ENCODE data around the gene AP5B1.

AP5B1 gene

DNA sequence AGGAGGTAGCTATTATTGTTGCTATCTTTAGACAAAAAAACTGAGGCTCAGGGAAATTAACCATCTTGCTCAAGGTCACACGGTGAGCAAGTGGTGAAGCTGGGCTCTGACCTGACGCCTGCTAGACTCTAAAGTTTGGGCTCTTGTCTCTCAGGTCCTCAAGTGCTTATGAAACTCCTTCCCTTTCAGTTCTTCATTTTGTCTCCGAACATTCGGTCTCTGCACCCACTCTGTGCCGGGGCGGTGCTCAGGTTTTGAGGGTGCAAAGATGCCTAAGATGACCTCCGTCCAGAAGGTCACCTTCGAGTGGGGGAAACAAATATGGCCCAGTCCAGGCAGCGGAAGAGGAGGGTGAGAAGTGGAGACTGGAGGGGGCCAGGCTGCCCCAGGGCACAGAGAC, 22.1 kb upstream of the AP5B1 start:
- no peak for DNase-seq

DNA sequence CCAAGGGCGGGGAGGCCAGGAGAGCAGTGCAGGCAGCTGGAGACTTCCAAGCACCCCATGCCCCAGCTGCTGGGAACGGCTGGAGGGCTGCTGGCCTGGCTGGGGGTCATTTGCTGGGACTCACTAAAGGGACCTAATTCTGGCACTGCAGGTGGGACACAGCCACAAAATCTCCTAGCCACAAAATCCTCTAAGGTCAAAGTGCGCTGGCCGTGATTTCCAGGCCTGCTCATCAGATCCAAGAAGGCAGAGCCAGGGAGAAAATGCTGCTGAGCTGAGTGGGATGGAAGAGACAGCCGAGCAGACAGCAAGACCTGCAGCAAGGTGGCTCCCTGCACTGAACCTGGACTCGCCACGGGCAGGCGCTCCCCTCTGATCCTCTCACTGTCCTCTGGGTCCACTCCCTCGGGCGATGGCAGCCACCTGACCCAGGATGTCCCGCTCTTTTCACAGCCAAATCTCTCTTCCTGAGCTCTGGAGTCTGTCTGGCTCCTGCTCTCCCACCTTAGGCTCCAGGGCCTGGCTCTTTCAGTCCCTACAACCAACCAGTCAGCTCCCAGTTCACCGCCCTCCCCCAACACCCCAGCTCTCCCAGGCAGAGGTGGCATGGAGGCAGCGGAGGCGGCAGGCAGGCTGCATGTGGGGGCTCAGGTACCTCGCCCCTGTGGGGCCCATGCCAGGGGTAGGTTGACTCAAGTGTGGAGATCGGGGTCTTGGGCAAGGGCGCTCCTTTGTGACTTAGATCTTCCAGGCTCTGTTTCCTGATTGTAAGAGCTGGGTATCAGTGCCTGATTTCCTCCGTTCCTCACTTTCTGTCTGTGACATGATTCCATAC, 20.6 kb upstream of the AP5B1 start:
- no peak for DNase-seq

DNA sequence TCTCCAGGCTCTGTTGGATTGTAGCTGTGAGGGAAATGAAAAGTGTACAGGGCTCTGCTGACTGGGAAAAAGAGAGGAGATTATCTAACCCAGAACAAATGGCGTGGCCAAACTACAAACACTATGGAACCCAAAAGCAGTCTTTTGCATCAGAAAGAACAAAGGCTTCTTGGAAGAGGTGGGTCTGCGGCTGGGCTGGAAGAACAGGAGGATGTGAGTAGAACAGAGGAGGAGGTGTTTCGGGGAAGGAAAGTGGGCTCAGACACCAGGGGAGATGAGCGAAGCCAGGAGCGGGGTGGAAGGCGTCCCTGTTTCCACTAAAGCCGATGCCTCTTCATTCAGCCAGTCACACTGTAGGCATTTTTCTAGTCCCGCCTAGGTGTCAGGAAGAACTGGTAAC, 18.1 kb upstream of the AP5B1 start:
- no peak for DNase-seq

GRCh38 chr11:65797711-65798110, 16.9 kb upstream of the AP5B1 start:
- DNase-seq = no peak

- DNase-seq = no peak
Observed at GRCh38 chr11:65796726-65797601, 16.2 kb upstream of the AP5B1 start.

GRCh38 chr11:65794570-65795510, 14.1 kb upstream of the AP5B1 start:
- no peak for DNase-seq

GRCh38 chr11:65793625-65794400, 13.0 kb upstream of the AP5B1 start:
- DNase-seq = no peak

DNA sequence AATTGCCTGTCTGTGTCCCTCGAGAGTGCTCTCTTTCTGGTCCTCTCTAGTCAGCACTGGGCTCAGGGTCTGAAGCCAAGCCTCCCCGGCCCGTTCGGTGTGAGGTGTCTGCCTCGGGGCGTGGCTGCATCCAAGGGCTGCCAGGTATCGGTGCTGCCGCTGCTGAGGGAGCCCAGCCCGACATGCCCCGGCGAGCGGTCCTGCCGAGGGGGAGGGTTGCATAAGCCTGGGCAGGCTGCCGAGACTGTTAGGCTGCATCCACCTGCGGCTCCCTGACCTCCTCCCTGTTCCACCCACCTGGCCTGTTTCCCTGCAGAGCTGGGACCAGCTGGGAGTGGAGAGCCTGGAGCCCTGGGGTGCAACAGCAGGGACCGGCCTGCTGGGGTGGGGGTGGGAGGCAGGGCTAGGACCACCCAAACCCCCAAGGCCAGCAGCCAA, 12.4 kb upstream of the AP5B1 start:
- DNase-seq = no peak

DNA sequence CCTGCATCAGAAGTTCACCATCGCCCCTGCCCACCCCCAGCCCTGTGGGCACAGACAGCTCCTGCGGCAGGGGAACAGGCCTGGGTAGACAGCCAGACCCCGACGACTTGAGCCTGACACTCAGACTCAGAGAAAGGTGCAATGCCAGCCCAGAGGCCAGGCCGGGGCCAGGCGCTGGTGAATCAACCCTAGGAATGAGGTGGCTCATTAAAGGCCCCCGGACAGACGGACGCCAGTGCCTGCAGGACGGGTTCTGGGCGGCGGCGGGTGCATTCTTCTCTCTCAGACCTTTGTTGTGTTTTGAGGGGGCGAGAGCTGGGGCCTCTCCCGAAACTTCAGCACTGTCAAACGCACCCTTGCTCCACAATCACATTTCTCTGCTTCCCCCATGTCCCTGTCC, 11.7 kb upstream of the AP5B1 start:
- no peak for DNase-seq

DNA sequence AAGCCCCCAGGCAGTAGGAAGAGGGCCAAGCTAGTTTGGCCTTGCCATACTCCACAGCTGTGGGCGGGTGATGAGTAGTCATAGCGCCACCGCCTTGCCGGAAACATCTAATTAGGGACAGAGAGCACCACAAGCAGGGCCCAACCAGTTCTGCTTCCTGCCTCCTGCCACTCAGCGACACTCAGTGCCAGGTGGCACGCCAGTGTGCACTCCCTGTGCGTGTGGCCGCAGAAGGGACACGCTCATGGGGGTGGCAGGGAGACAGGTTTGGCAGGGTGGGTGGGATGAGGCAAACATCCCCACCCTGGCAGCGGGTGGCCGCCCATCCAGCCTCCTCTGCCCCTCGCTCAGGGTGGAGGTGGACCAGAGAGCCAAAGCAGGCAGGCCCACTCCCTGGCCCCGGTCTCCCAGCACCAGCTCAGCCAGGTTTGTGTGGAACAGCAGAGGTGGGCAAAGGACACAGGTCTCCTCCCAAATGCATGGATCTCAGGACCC, 11.0 kb upstream of the AP5B1 start:
- no peak for DNase-seq

GRCh38 chr11:65790902-65791650, 10.3 kb upstream of the AP5B1 start:
- no peak for DNase-seq

DNA sequence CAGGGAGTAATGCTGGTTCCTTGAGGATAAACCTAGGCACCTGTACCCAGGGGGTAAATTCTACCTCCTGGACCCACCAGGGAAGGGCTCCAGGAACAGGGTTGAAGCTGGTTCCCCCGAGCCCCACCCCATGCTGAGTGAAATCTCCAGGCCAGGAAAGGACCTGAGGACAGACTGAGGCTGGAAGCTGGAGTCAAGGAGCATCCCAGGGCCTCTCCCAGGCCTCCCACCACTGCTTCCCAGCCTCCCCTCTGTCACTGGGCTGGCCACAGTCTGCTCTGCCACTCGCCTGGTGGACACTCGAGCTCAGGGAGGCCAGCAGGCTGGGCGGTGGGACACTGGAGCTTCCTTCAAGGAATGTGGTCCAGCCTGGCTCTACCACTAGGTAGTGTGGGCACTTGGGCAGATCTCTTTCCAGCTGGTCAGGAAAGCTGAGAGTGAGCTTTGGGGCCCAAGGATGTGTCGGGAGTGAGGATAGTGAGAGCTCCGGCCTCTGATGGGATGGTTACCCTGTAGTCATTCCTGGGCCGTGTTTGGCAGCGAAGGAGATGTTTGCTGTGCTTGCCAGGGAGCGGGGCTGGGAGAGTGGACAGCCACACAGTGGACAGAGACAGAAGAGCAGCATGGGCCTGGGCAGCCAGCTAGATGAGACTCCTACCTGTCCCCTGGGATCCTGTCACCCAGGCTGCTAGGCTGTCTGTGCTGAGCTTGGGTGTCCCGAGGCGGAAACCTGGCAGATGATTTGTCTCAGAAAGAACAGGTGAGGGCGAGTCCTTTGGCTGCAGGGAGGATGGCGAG, 9.5 kb upstream of the AP5B1 start:
- DNase-seq = no peak

GRCh38 chr11:65789230-65790103, 8.7 kb upstream of the AP5B1 start:
- DNase-seq = no peak

DNA sequence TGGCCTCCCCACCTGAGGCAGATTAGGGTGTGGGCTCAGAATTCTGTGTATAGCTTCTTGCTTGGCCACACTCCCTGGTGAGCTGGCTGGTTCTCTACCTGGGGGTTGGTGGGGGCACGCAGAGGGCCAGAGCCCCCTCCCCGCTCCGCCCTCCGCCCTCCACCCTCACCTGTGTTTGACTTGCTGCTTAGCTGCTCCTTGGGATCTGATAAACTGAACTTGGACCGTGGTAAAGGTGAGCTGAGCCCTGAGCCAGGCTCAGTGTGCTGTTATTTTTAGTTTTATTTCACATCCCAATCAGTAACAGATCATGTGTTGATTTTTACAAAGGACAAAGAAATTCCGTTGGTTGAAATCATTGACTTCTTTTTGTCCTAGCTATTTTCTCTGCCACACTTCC, 8.0 kb upstream of the AP5B1 start:
- no peak for DNase-seq

DNA sequence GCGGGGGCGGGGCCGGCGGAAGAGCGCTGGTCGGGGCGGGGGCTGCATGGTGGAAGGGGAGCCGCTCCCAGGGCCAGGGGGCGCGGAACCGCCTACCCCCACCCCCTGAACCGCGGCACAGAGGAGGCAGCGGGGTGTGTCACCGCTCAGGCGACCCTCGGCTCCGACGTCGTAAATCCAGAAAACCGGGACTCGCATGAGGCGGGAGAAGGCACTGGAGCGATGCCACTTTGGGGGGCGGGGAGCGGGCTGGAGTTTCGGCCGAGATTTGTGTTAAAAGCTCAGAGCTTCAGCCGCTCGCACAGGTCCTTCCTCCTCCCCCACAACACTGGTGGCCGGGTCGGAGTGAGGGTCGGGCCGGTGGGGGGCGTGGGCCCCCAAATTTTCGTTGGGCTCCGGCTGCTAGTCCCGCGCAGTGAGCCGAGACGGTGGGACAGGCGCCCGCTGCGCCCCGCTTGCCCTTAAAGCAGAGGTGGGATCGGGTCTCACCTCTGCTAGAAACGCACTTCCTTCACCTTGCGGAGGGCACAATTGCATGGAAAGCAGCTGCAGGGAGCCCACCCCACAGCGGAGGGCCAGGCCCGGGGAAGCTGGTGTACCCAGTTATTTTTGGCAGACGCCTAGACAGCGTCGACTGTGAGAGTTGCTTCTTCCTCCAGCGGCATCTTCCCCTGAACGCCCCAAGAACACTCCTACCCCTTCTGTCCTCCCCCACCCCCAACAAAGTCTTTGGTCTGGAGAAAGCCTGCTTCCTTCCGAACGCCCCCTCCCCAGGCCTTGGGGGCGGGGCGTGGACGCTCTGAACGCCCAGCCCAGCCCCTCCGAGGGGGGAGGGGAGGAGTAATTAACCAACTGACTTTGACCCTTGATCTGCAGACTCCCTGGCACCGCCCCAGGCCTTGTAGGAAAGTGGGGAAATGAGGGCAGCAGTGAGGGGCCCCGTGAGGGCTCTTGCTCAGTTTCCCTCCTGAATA, 7.2 kb upstream of the AP5B1 start:
- no peak for DNase-seq

DNA sequence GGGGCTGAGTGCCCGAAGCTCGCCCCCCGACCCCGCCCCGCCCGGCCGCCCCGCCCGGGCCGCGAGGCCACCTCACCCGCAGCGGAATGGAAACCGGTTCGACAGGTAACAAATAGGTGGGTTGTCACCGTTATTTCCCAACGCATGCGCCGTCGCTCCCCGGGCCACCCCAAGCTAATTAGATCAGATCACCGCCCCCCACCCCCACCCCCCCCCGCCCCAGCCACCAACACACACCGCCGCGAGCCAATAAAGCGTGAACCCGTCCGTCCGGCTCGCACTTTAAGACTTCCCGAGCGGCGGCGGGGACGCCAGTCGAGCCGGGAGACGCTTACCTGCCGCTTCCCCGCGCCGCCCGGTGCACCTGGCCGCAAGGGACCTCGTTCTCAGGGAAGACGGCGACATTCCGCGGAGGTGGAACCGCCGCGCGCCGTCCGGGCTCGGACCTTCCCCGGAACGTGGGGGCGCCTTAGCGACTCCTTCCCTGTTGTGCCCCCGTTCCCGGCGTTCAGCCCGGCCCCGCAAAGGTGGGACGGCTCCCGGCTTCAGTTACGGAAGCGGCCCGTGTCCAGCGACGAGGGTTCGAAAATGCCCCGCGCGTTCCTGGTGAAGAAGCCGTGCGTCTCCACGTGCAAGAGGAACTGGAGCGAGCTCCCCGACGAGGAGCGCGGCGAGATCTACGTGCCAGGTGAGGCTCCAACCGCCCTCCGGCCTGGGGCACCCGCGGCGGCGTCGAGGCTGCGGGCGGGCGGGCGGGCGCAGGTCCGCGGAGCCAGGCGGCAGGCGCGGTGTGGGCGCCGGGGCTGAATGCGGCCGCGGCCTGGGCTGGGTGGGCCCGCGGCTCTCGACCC, 6.2 kb upstream of the AP5B1 start, which contains the start of gene OVOL1:
OVOL1 (plus strand) TSS at position 278 of the 851 bp plus-strand sequence; CDS start at position 589, 311 bp downstream.
- no peak for DNase-seq

All from hypothalamus (tissue), 51 donors.